GM11168 (cell line): ENCODE data around the gene TEAD2.

Experiments used
- in situ Hi-C: fragments of 300-500 bp; cut with MboI; formaldehyde crosslinking; loops from one replicate; pipeline ENCODE4 v1.12.0; 2022; ENCODE audit warnings: low sequenced_read_pairs; ENCODE audit not compliant: unreplicated experiment

TEAD2 gene

DNA sequence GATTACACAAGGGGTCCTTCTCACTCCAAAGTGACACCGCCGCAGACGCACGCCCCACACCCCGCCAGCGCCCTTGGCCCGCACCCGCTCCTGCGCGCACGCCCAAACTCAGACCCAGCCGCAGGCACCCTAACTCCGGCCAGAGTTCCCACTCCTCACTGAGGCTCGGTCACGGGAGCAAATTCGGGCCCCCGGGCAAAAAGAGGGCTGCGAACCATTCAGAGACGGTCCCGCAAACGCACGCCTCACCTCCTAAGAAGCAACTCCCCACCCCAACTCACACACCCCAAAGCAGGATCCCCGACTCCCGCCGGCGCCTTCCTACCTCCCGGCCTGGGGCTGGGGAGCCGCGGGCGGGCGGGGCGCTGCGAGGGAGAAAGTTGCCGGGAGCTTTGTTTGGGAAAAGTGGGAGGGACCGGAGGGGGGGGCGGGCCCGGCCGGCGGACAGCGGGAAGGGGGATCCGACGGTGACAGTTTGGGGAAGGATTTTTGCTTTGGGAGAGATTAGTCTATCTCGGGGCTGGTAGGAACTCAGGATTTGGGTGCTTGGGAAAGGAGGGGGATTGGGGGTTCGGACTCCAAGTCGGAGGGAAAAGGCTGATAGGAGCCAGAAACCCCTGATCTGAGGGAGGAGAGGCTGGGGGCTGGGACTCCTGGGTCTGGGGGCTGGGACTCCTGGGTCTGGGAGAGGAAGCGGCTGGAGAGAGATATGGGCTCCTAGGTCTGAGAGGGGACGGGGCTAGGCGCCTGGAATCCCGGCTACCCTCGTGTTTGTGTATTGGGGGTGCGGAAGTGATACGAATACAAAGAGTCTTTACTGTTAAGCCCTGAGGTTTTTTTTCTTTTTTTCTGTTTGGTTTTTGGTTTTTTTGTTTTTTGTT lies at the start of gene TEAD2:
Gene TEAD2 (minus strand): TSS at position 369 of the 881 bp plus-strand sequence. CDS start 2,341 bp downstream, outside the sequence.
- in situ Hi-C loops = no loop called here

GRCh38 chr19:49411681-49412326 lies 49.6 kb upstream of the TEAD2 start:
- in situ Hi-C loops = no loop called here

DNA sequence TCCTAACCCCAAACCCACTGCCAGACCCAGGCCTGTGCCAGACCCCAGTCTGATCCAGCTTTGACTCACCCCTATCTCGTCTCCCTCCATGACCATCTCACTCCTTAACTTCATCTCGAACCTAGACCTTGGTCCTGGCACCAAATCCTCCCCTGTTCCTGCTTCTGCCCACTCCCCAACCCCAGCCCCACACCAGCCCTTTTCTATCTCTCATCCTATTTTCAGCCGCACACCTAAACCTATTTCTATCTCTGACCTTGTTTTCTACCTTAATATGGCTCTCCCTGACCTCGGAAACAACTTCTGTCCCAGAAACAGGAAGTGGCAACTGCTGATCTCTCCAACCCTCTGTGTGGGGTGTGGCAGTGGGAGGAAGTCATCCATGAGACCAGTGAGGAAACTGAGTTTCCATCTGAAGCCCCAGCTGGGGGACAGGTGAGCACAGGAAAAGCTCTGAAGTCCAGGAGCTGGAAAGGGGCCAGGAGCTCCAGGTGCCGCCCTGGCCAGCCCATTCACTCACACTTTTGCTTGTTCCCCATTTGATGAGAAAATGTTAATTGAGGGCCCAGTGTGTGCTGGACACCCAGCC lies 47.3 kb upstream of the TEAD2 start:
- in situ Hi-C loops = no loop called here

DNA sequence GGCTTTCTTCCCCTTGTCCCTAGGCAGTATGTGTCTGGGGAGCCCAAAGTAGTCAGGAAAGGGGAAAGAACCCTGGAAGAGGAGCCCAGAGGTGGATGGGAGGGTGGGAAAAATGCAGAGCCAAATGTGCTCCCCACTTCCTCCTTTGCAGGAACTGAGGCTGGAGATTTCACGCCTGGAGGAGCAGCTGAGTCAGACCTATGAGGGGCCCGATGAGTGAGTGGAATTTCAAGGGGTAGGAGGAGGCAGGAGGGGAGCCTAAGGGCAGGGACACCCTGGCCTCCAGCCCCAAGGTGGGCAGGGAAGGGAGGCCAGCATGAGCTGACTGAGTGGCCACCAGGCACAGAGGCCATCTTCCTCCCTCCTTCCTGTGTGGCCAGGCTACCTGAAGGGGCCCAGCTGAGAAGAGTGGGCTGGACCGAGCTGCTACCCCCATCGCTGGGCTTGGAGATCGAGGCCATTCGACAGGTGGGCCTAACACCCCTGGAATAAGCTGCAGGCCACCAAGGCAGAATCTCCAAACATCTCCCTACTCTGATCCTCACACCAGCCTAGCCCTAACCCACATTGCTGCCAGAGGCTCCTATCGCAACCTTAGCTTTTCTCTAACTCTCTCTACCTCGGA lies 46.7 kb upstream of the TEAD2 start:
- in situ Hi-C loops = no loop called here

DNA sequence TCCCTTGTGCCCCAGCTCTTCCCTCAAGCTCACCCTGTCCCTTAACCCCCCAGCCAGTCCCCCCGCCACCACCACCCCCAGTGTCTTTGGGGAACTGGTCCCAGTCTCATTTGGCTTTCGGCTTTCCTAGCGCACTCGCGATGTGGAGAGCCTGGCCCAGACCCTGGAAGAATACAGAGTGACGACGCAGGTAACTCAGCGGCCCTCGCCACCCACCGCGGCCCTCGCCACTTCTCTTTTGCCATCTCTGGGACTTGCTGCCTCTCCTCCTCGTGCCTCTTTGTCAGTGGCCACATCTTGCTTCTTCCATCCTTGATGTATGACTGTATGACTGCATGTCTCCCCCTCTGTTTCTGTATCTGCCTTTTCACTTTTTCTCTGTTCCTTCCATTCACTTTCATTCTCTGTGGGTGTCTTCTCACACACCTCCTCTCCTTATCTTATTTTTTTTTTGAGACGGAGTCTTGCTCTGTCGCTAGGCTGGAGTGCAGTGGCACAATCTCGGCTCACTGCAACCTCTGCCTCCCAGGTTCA lies 45.3 kb upstream of the TEAD2 start:
- in situ Hi-C loops = no loop called here

GRCh38 chr19:49407079-49407478 lies 44.9 kb upstream of the TEAD2 start:
- in situ Hi-C loops = no loop called here

DNA sequence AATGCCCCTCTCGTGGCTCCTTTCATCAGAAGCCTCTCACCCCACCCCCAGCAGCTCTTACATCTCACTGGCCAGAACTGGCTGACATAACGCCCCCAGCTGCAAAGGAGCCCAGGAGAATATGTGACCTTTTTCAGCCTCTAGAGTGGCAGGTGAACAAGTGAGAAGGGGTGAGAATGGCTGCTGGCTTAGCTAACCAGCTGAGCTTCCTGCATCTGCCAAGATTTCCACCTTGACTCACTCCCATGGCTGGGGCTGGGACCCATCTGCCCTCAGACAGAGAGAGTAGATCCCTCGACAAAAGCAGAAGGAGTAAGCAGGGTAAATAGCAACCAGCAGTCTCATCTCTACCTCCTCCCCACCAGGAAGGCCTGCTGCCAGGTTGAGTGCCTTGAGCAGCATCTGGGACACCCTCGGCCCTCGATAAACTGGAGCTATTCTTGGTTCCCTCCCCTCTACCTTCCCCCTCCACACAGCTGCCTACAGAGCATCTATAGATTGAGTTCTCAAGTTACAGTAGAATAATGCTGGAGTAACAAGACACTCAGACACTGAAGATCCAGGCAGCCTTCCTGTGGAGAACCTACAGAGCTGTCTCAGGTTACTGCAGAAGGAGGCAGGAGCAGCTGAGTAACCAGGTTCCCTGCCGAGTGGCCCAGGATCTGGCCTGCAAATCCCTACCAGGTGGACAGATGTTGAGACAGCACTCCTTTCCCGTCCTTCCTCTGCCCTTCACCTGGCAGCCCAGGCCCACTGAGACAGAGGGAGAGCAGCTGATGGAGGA lies 41.4 kb upstream of the TEAD2 start:
- in situ Hi-C loops = no loop called here

DNA sequence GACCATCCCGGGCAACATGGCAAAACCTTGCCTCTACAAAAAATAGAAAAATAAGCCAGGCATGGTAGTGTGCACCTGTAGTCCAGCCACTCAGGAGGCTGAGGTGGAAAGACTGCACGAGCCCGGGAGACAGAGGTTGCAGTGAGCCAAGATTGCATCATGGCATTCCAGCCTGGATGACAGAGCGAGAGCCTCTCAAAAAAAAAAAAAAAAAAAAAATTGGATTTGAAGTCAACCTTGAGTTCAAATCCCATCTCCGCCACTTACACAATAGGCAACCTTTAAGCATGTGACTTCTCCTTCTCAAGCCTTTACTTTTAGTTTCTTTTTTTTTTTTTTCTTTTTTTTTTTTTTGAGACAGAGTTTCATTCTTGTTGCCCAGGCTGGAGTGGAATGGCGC lies 37.8 kb upstream of the TEAD2 start:
- in situ Hi-C loops = no loop called here

DNA sequence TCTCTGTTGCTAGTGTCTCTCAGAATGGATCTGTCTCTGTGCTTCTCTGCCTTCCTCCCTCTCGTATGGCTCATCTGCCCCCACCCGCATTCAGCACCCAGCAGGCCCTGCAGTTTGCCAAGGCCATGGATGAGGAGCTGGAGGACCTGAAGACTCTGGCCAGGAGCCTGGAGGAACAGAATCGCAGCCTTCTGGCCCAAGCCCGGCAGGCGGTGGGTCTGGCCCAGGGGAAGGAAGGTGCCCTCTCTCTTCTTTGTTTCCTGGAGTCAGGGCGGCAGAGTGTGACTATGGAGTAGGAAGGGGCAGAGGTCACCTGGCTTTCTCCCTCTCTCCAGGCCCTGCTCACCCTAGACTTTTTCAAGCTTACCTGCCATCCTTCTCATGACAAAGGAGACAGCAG lies 36.7 kb upstream of the TEAD2 start:
- in situ Hi-C loops = no loop called here

- in situ Hi-C loops = no loop called here
Measured at GRCh38 chr19:49398001-49398615, 35.9 kb upstream of the TEAD2 start.

DNA sequence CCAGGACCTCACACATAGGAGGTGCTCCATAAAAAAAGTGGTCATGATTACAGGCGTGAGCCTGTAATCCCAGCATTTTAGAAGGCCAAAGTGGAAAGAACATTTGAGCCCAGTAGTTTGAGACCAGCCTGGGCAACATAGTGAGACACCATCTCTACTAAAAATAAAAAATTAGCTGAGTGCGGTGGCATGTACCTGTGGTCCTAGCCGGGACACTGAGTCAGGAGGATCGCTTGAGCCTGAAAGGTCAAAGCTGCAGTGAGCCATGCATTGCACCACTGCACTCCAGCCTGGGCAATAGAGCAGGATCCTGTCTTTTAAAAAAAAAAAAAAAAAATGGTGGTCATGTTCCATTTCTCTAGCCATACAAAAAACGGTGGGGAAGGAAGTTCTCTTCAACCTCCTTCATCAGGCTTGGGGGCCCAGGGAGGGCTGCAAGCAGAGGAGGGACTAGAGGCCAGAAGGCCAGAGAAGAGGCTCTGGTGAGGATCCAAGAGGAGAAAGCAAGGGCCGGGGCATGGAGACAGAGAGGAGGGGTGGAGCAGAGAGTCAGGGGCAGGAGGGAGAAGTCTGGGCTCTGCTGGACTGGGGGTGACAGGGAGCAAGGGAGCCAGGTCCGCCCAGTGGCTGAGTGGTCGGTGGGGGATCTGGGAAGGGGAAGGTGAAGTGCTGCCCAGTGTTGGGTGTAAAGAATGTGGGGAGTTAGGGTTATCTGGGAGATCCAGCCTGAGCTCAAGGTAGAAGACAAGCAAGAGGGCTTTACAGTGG lies 34.7 kb upstream of the TEAD2 start:
- in situ Hi-C loops = no loop called here

GRCh38 chr19:49395581-49396407 lies 33.6 kb upstream of the TEAD2 start:
- in situ Hi-C loops = no loop called here

DNA sequence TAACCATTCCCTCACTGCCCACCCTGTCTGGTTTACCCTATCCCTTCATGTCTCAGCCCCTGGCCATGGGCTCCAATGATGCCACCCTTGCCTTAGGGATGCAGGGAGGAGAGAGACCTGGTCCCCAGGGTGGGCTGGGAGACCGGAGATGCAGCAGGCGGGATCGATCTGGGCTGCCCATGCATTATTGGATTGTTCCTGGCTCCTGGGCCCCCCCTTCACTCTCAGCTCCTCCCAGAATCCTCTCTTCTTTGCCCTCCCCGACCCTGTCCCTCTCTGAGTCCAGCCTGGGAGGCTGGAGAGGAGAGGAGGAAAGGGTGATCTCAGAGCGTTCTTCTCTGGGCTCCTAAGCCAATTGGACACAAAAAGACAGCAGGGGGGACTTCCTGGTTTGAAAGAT lies 31.7 kb upstream of the TEAD2 start:
- in situ Hi-C loops = loop anchor here (5.0 kb wide), 1 partner anchor 33 kb away; the partner anchor contains the start of gene GFY

DNA sequence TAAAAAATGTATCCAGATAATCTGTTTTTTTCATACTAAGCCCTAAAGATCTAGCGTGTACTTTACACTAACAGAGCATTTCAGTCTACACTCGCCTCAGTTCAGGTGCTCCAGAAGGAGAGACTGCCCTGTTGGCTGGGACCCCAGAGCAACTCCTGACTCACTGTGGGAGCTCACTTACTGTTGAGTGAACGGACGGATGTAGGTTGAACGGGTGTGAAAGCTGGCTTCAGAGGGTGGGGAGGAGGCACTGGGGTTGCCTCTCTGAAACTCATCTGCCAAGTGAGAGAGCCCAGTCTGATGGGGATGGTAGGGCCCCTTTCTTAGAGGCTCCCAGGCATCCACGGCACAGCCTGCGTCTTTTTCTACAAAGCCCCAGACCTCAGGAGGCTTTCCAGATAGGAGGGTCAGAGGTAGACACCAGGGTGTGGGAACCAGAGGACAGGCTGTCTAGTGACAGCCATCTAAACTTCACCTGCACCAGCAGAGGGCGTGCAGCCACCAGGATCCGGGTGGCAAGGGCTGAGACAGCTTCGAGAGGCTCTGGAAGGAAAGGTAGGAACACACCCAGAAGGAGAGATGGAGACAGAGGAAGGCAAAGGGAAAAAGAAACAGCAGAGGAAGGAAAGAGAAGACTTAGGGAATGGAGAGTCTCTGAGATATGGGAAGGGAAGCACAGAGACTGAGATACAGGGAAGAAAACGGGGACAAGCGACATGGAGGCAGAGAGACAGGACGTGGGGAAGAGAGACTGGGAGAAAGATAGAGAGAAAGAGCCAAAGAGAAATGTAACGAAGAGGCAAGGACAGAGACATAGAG lies 29.6 kb upstream of the TEAD2 start:
- in situ Hi-C loops = loop anchor here (5.0 kb wide), 1 partner anchor 36 kb away; the partner anchor contains the start of gene GFY

DNA sequence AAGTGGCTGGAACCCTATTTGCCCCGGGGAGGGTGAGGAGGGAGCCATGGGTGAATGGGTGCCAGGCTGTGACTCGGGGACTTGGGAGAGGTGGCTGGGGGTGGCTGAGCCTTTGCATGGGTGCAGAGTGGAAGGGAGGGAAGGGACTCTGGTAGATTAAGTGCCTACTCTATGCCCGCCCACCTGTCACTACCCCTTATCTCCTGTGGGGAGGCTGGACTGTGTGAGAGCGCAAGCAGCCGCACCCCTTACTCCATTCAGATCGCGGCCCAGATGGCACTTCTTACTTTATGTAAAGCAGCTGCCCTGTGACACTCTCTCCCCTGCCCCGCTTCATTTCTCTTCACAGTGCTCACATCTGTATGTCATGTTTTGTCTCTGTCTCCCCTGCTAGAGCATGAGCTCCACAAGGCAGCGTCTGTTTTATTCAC lies 28.7 kb upstream of the TEAD2 start:
- in situ Hi-C loops = loop anchor here (5.0 kb wide), 1 partner anchor 36 kb away; the partner anchor contains the start of gene GFY

DNA sequence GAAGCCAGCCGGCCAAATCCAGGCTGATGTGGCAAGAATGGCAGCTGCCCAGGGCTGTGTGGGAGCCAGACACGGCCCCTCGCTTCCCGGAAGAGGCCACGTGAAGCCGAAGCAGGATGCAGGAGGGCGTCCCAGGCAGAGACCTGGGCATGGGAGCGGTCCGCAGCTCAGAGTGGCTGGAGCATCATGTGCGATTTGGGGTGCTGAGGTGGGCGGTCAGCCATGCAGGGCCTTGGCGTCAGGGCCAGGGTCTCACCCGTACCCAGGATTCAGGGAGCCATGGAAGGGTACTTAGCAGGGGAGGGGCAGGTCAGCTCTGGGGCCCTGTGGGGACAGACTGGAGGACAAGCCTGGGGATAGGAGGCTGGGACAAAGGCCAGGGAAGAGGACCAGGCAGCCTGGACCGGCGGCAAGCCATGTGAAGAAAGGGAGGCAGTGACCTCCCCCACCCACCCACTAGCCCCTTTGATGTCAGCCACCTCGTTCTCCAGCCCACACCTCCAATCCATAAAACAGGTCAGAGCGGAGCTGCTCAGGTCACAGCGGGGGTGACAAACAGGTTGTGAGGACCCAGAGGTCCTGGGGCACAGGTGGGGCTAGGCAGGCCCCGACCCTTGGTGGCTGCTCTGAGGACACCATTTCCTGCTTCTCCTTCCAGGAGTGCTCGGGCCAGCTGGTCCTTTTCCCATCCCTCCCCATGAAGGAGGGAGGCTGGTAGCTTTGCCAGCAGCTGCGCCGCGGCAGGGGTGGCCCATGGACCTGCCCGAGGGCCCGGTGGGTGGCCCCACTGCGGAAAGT lies 28.1 kb upstream of the TEAD2 start:
- in situ Hi-C loops = loop anchor here (5.0 kb wide), 1 partner anchor 37 kb away; the partner anchor contains the start of gene GFY
